GM19240 (cell line): Measurements from ENCODE around the gene MAGI1.

ENCODE experiments used
- DNase-seq: peaks from one replicate; pipeline ENCODE4 v3.0.0; 2011; ENCODE audit warnings: low spot score; ENCODE audit not compliant: insufficient read length

The MAGI1 gene

GRCh38 chr3:65758876-65759598 lies 279.7 kb downstream of the MAGI1 start:
- no peak for DNase-seq

DNA sequence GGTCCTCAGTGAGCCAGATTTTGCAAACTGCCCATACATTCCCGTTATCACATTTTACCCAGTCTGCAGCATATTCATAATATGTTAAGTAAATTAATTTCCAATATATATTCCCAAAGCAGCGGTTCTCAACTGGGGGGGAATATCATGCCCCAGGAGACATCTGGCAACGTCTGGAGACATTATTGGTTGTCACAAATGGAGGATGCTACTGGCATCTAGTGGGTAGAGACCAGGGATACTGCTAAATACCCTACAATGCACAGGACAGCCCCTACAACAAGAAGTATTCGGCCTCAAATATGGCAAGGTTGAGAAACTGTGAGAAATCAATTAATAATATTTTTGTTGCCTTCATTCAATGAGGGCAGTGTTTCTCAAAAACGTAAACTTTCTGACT lies 280.3 kb downstream of the MAGI1 start:
- DNase-seq: no peak

GRCh38 chr3:65752636-65753035 lies 286.1 kb downstream of the MAGI1 start:
- DNase-seq: no peak

DNA sequence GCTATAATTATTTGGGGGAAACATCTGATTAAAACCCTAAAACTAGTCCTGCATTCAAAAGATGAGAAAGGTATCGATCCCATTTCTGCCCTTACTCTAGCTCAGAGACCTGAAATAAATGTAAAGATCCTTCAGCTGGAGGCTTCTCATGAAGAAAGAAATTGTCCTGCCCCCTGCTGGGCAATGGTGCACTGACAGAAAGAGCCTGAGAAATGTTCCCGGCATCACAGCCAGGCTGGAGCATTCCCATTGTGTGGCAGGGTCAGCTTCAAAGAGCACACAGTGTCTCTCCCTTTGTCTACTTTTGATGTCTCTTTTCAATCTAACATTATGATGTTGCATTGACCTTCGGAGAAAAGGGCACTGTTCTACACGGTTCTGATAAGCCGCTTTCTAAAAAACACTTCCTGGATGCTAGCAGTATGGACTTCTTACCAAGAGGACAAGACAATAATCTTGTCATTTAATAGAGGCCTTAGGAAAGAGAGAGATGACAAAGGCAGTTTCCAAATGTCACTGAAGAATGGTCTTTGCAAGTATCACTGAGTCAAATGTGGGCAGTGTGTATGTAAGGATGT lies 287.5 kb downstream of the MAGI1 start:
- no peak for DNase-seq

GRCh38 chr3:65749066-65749465 lies 289.7 kb downstream of the MAGI1 start:
- DNase-seq: no peak

DNA sequence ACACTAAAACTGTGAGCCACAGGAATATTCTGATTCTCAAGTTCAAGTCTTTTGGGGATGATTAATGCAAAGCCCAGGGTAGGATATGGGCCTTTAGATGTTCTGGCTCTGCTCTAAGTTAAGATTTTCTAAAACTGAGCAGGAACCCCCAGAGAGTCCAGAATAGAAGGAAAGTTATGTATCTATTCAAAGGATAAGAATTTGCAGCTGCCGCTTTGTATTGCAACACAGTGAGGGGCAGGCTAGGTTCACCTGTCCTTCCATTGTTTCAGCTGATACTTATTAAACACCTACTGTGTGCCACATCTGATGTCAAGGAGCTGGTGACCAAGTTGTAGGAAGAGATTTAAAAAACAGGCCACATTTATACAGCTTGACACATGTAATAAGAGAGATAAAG lies 290.4 kb downstream of the MAGI1 start:
- no peak for DNase-seq

GRCh38 chr3:65746848-65747247 lies 291.9 kb downstream of the MAGI1 start:
- no peak for DNase-seq

- DNase-seq: no peak
These were observed 293.4 kb downstream of the MAGI1 start for GRCh38 chr3:65745306-65745705.

GRCh38 chr3:65742914-65743313 lies 295.8 kb downstream of the MAGI1 start:
- DNase-seq: no peak

DNA sequence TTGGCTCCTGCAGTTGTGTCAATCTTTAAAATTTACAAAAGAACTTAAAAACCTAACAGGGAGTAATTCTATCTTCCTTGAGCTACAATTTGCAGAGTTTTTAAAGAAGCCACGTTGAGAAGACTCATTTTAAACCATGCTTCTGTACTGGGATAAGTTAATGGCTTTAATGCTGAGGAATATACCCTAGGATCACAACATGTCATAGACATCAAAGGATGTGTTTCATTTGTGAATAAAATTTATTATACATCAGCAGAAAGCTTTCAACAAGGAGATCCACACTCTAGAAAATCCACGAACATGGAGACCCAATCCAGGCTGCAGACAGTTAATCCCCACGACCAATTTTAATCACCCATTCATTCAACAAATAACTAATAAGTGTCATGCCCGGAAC lies 297.2 kb downstream of the MAGI1 start:
- no peak for DNase-seq

GRCh38 chr3:65739901-65740541 lies 298.7 kb downstream of the MAGI1 start:
- no peak for DNase-seq

DNA sequence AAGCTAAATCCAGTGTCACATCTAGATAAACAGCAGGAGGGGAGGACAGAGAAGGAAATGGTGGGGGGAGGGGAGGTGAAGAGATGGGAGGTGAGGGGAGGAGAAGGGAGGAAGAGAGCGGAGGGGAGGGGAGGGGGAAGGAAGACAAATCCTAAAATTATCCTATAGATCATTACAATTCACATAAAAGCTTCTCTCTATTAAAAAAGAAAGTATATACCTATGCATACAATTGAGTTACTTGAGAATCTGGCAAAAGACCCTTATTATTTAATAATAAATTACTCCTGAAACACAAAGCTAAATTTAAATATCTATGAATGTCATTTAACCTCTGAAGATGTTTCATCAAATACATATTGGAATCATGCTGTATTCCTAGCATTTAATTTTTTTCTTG lies 303.9 kb downstream of the MAGI1 start:
- DNase-seq: no peak

GRCh38 chr3:65734382-65734781 lies 304.3 kb downstream of the MAGI1 start:
- no peak for DNase-seq

DNA sequence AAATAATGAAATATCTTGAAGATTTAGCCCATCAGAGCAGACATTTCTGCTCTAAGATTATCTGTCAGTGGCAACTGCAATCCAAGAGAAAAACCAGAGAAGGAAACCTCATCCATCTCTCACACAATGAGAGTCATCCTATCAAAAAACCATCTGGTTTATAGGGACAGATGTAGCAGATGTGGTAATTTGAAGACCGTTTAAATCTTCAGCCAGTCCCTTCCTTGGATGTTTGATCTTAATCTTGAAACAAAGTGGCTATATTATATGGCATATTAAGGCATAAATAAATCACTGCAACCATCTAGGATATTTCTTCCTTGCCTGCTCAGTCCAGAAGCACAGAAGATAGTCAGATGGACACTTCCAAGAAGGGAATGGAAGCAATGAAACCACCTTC lies 305.3 kb downstream of the MAGI1 start:
- no peak for DNase-seq

DNA sequence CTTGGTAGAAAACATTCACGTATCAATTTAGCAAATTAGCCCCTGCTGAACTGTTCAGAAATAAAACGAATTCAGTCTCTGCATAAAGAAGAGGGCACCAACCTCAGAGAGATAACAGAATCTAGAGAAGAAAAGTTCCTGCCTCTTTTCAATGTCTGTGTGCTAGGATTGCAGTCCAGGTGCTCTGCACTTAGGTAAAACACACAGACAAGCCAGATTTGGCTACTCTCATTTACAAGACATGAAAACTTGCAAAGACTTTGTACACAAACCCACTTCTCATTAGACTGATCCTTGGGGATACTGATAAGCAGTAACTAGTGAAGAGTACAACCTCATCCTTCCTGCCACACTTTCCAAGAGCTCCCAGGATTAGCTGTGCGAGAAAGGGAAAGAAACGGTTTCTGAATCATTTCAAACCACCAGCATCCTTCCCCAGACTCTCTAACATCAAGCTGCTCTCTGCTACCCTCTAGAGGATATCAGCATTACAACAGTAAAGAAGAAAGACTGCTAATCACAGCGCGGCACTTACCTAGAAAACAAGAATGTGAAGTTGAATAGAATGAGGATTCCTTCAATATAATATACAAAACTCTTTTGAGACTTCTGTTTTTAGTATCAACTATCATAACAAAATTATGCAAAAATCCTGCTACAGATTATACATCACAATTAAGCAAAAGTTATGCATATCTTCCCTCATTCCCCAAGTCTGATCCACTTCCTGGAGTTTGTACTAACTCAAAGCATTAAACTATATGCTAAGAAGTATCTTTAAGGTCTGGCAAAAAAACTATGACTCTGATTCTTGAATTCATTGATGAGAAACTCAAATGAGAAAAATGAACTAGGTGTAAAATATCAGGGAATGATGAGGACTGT lies 306.4 kb downstream of the MAGI1 start:
- DNase-seq: peak; percentile 8

DNA sequence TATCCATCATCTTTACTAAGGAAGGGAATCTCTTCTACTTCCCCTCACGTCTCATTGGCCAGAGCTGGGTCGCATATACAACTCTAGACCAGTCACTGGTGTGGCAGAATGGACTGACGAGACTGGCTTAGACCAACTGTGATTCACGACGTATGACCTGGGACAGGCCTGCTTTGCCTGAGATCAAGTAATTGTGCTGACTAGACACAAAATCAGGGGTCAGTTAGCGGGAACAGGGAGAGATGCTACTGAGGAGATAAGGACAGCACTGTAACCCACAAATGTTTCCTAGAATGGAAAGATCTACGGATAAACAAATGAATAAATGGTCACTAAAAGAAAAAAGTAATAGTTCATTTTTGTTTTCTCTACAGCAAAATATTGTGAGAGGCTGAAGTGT lies 308.3 kb downstream of the MAGI1 start:
- no peak for DNase-seq

- DNase-seq: no peak
These were observed 308.7 kb downstream of the MAGI1 start for GRCh38 chr3:65729973-65730372.

GRCh38 chr3:65729555-65729954 lies 309.2 kb downstream of the MAGI1 start:
- DNase-seq: no peak

DNA sequence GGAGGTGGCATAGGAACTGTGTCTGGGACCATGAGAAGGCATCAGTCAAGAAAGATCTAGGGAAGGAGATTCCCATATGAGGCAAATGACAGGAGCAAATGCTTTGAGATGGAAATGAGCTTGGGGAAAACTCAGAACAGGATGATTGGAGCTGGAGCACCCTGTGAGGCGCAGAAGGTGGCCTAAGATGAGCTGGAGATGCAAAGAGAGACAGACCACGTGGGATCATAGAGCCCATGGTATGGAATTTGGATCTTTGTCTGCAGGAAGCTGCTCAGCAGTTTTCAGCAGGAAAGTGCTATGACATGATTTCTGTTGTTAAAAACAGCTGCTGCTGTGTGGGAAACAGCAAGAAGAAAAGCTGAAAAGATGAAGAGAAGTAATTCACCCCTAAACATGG lies 310.6 kb downstream of the MAGI1 start:
- DNase-seq: no peak

DNA sequence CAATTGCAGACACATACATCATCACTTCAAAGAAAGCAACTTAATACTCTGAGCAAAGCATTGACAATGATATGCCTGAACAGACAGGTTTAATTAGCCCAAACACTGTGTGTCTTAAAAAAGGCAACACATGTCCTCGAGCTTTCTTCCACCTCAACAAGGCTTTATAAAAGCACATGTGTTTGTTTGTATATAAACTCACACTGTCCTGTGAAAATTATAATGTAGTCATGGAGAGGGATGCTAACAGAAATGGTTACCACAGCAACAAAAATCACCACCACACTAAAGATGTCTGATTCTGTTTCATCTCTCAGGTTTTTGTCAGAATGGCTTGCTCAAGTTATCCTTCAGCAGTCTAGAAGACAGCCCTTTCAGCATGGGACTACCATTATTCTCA lies 314.7 kb downstream of the MAGI1 start:
- no peak for DNase-seq

GRCh38 chr3:65723011-65723410 lies 315.7 kb downstream of the MAGI1 start:
- DNase-seq: no peak
